Mesenchymal stem cell (in vitro differentiated cells and primary cell): ENCODE results near the gene CFDP1.

Experiments
- DNase-seq: peaks from one replicate; pipeline ENCODE4 v3.0.0-alpha.2; 2013
- H2AFZ ChIP-seq: one replicate; pipeline ENCODE4 v1.6.1; 2013; ENCODE audit warnings: low read depth, mild to moderate bottlenecking, control low read depth, inconsistent platforms, low read length, moderate library complexity
- H2AK5ac ChIP-seq: 2 replicates; pipeline ENCODE4 v1.6.1; 2013; ENCODE audit warnings: low read length, moderate library complexity, mild to moderate bottlenecking, inconsistent platforms; ENCODE audit not compliant: severe bottlenecking
- H2BK120ac ChIP-seq: one replicate; pipeline ENCODE4 v1.6.1; 2013; ENCODE audit warnings: low read depth, mild to moderate bottlenecking, inconsistent platforms, low read length, moderate library complexity
- H2BK12ac ChIP-seq, 2 experiments: one replicate each; pipeline ENCODE4 v1.6.1; 2013; ENCODE audit warnings: inconsistent platforms in 2 of 2, low read length in 2 of 2, mild to moderate bottlenecking in 2 of 2, moderate library complexity in 2 of 2, control low read depth in 1 of 2
- H2BK15ac ChIP-seq: one replicate; pipeline ENCODE4 v1.6.1; 2013; ENCODE audit warnings: mild to moderate bottlenecking, low read depth, inconsistent platforms; ENCODE audit not compliant: poor library complexity, severe bottlenecking
- H2BK5ac ChIP-seq: 2 replicates; pipeline ENCODE4 v1.6.1; 2013; ENCODE audit warnings: low read depth, mild to moderate bottlenecking, low read length, control low read depth, inconsistent platforms; ENCODE audit not compliant: poor library complexity, severe bottlenecking
- H3K14ac ChIP-seq, 2 experiments: one replicate each; pipeline ENCODE4 v1.6.1; 2013; ENCODE audit warnings: inconsistent platforms in 2 of 2, low read length in 2 of 2, control low read depth in 1 of 2, mild to moderate bottlenecking in 1 of 2, moderate library complexity in 1 of 2
- H3K18ac ChIP-seq, 2 experiments: one replicate each; pipeline ENCODE4 v1.6.1; 2013; ENCODE audit warnings: inconsistent platforms in 2 of 2, low read length in 2 of 2, control low read depth in 1 of 2, low read depth in 1 of 2, mild to moderate bottlenecking in 1 of 2
- H3K23ac ChIP-seq, 2 experiments: one replicate each; pipeline ENCODE4 v1.6.1; 2013; ENCODE audit warnings: inconsistent platforms in 2 of 2, low read length in 2 of 2, mild to moderate bottlenecking in 2 of 2, moderate library complexity in 2 of 2, control low read depth in 1 of 2
- H3K27ac ChIP-seq: 2 replicates; pipeline ENCODE4 v1.5.1; 2013; ENCODE audit warnings: mild to moderate bottlenecking, moderate library complexity, low read length, control low read depth, inconsistent platforms; ENCODE audit not compliant: poor library complexity, severe bottlenecking
- H3K27me3 ChIP-seq, 2 experiments: 2 replicates each; pipeline versions ENCODE4 v1.6.1 to v1.7.0; 2013; ENCODE audit warnings: low read length in 2 of 2, mild to moderate bottlenecking in 2 of 2, moderate library complexity in 2 of 2, control low read depth in 1 of 2, inconsistent platforms in 1 of 2; ENCODE audit not compliant: control insufficient read depth in 1 of 2, insufficient read depth in 1 of 2
- H3K36me3 ChIP-seq, 2 experiments: 2 replicates each; pipeline versions ENCODE4 v1.6.1 to v1.7.0; 2013; ENCODE audit warnings: low read length in 2 of 2, control low read depth in 1 of 2, inconsistent platforms in 1 of 2, low read depth in 1 of 2, mild to moderate bottlenecking in 1 of 2; ENCODE audit not compliant: insufficient read depth in 2 of 2, control insufficient read depth in 1 of 2
- H3K4ac ChIP-seq, 2 experiments: one replicate each; pipeline ENCODE4 v1.6.1; 2013; ENCODE audit warnings: inconsistent platforms in 2 of 2, low read length in 2 of 2, mild to moderate bottlenecking in 2 of 2, moderate library complexity in 2 of 2, control low read depth in 1 of 2, low read depth in 1 of 2
- H3K4me1 ChIP-seq: 2 replicates; pipeline ENCODE4 v1.6.1; 2013; ENCODE audit warnings: low read depth, low read length, control low read depth; ENCODE audit not compliant: control insufficient read depth, insufficient read depth
- H3K4me2 ChIP-seq: 2 replicates; pipeline ENCODE4 v1.6.1; 2013; ENCODE audit warnings: low read length, mild to moderate bottlenecking, inconsistent platforms; ENCODE audit not compliant: poor library complexity, severe bottlenecking
- H3K4me3 ChIP-seq, 2 experiments: 2 replicates each; pipeline versions ENCODE4 v1.5.1 to v1.7.0; 2013; ENCODE audit warnings: low read length in 2 of 2, mild to moderate bottlenecking in 2 of 2, control low read depth in 1 of 2, low read depth in 1 of 2; ENCODE audit not compliant: insufficient read depth in 1 of 2
- H3K79me1 ChIP-seq: replicated peaks from 2 replicates; pipeline ENCODE4 v1.6.1; 2013; ENCODE audit warnings: mild to moderate bottlenecking, control low read depth, low read length, inconsistent platforms; ENCODE audit not compliant: poor library complexity, severe bottlenecking
- H3K9ac ChIP-seq: 2 replicates; pipeline ENCODE4 v1.7.0; 2013; ENCODE audit warnings: mild to moderate bottlenecking, low read length, moderate library complexity
- H3K9me3 ChIP-seq: 2 replicates; pipeline ENCODE4 v1.7.0; 2013; ENCODE audit warnings: mild to moderate bottlenecking, low read length; ENCODE audit not compliant: control insufficient read depth
- H4K8ac ChIP-seq: one replicate; pipeline ENCODE4 v1.6.1; 2013; ENCODE audit warnings: inconsistent platforms, mild to moderate bottlenecking, low read length, moderate library complexity
- H4K91ac ChIP-seq: one replicate; pipeline ENCODE4 v1.6.1; 2013; ENCODE audit warnings: mild to moderate bottlenecking, low read length, inconsistent platforms
- WGBS: methylation state at CpG from one replicate; pipeline ENCODE4 v1.1.7; 2013; ENCODE audit warnings: mixed read lengths; 5-methylcytosine and 5-hydroxymethylcytosine counted together

Gene CFDP1

DNA sequence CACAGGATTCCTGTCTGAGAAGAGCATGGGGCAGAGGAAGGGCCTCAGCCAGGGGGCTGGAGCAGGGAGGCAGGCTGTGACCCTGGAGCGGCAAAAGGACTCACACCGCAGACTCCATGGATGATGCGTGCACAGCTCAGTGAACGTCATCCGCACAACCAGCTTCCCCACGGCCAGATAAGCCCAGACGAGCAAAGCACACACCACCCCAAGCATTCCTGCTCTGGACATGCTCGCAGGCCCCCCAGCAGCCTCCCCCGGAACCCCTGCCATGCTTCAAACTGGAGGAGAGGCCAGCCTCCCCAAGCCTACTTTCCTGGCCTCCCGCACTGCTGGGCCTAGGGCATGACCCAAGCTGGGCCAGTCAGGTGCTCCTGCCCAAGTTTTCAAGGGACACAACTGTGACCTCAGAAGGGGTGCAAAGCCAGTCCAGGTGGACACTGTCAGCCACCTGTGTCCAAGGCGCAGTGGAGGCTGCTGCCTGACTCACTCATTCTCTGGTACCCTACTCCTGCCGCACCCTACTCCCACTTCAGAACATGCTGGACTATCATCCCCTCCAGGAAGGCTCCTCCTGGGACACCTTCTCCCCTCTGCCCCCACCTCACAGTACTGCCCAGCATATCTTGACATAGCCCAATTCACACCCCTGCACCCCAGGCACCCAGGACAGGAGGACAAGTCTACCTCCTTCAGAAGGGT, 186.6 kb downstream of the CFDP1 start:
- H3K79me1 ChIP-seq, result no peaks in the 10 kb centered on the region
- H3K27ac ChIP-seq, result peak overlapping the region; percentile 99
- H3K23ac ChIP-seq, result peak overlapping the region in 1 of 2 experiments; percentile 53
- peak overlapping the region in 1 of 2 experiments; percentile 30 for H3K4me3 ChIP-seq
- H4K8ac ChIP-seq, result peak overlapping the region; percentile 77
- H3K9me3 ChIP-seq, result no peaks in the 10 kb centered on the region
- peak overlapping the region; percentile 47 for H3K4me2 ChIP-seq
- H3K27me3 ChIP-seq, result no peaks in the 10 kb centered on the region
- 36% methylated on average over 12 of the region's 12 CpGs for WGBS
- peak overlapping the region; percentile 96 for H2BK5ac ChIP-seq
- H2BK120ac ChIP-seq, result peak overlapping the region; percentile 97
- peak overlapping the region; percentile 99 for H4K91ac ChIP-seq
- DNase-seq, result peak; percentile 93
- peak overlapping the region; percentile 99 for H2AK5ac ChIP-seq
- peaks cover 9 to 67% of the 10 kb centered on the region in 2 experiments for H3K36me3 ChIP-seq
- H3K4ac ChIP-seq, result peak overlapping the region; percentile 90 to 96
- peak overlapping the region; percentile 88 for H3K9ac ChIP-seq
- peak overlapping the region; percentile 97 for H2BK15ac ChIP-seq
- peaks cover 77% of the 10 kb centered on the region for H3K4me1 ChIP-seq
- peak overlapping the region in 1 of 2 experiments; percentile 91 for H3K14ac ChIP-seq
- H3K18ac ChIP-seq, result peak overlapping the region; percentile 85 to 96
- H2AFZ ChIP-seq, result no peak overlapping the region
- H2BK12ac ChIP-seq, result peak overlapping the region; percentile 91 to 97

- DNase-seq, result peak; percentile 99
- 0% methylated on average over 21 of the region's 25 CpGs for WGBS
These were observed 188.2 kb downstream of the CFDP1 start for GRCh38 chr16:75244844-75245758.

DNA sequence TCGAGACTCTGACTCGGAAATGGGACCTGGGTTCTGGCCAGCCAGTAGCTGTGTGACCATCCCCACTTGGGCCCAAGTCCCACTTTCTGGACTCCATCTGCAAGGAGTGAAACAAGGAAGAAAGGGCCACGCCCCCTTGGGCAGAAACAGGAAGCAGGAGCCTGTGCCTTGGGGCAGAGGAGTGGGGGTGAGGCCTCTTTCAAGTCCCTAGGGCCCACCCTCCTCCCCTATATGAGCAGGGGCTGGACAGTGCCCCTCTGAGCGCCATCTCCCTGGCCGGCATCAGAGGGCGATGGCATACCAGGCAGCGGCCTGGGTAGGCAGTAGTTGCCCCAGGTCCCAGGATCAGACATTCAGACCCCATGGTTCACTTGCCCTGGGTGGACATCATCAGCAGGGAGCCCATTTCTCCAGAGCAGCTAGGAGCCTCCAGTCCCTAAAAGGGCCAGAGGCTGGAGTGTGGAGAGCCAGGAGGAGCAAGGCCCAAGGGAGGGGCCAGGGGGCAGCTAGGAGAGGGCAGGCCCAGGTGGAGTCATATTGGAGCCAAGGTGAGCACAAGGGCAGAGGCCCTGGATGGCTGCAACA, 189.0 kb downstream of the CFDP1 start:
- WGBS, result 57% methylated on average over 7 of the region's 7 CpGs
- Histone ChIP-seq H3K23ac (peak overlapping the region; percentile 8 to 46), H3K4me2 (peak overlapping the region; percentile 25)

More at GRCh38 chr16:75244844-75245758, 188.2 kb downstream of the CFDP1 start:
- H3K4ac ChIP-seq, result peak overlapping the region; percentile 97 to 100
- H2BK120ac ChIP-seq, result peak overlapping the region; percentile 99
- H3K4me2 ChIP-seq, result peak overlapping the region; percentile 29
- peak overlapping the region; percentile 82 for H2BK15ac ChIP-seq
- no peaks in the 10 kb centered on the region for H3K9me3 ChIP-seq
- peak overlapping the region in 1 of 2 experiments; percentile 86 for H3K14ac ChIP-seq
- H2AFZ ChIP-seq, result no peak overlapping the region
- peaks cover 24 to 80% of the 10 kb centered on the region in 2 experiments for H3K36me3 ChIP-seq
- peak overlapping the region; percentile 96 for H2BK5ac ChIP-seq
- H4K8ac ChIP-seq, result peak overlapping the region; percentile 99
- no peaks in the 10 kb centered on the region for H3K27me3 ChIP-seq
- H3K27ac ChIP-seq, result peak overlapping the region; percentile 99
- H3K23ac ChIP-seq, result peak overlapping the region; percentile 8 to 92
- peak overlapping the region; percentile 84 to 90 for H2BK12ac ChIP-seq
- H2AK5ac ChIP-seq, result peak overlapping the region; percentile 96
- H4K91ac ChIP-seq, result peak overlapping the region; percentile 100
- no peak overlapping the region for H3K4me3 ChIP-seq
- no peaks in the 10 kb centered on the region for H3K79me1 ChIP-seq
- H3K9ac ChIP-seq, result peak overlapping the region; percentile 88
- H3K4me1 ChIP-seq, result peaks cover 90% of the 10 kb centered on the region
- H3K18ac ChIP-seq, result peak overlapping the region; percentile 98

More for the DNA sequence above, 189.0 kb downstream of the CFDP1 start:
- Histone ChIP-seq H2AFZ (no peak overlapping the region), H3K14ac (peak overlapping the region; percentile 16 to 88), H2BK15ac (peak overlapping the region; percentile 96), H2BK5ac (peak overlapping the region; percentile 94), H3K79me1 (no peaks in the 10 kb centered on the region), H4K91ac (peak overlapping the region; percentile 99), H3K4me1 (peaks cover 91% of the 10 kb centered on the region), H3K36me3 (peaks cover 28 to 80% of the 10 kb centered on the region in 2 experiments), H4K8ac (peak overlapping the region; percentile 99), H3K18ac (peak overlapping the region; percentile 91 to 96), H3K9ac (peak overlapping the region; percentile 88), H3K4ac (peak overlapping the region; percentile 97 to 100), H3K27ac (peak overlapping the region; percentile 99), H3K27me3 (no peaks in the 10 kb centered on the region), H2BK12ac (peak overlapping the region; percentile 84 to 90), H2BK120ac (peak overlapping the region; percentile 94), H2AK5ac (peak overlapping the region; percentile 96), H3K9me3 (no peaks in the 10 kb centered on the region), H3K4me3 (no peak overlapping the region)
- peak; percentile 74 for DNase-seq
